GM06990 (cell line): Measurements from ENCODE around the gene TEC.
"Not testable (repeated sequence)": the region's sequence is repeated elsewhere in the genome, so short reads cannot be mapped to it uniquely, and the experiment has no call there.

ENCODE experiments used
- DNase-seq: peaks from one replicate; pipeline ENCODE4 v3.0.0-alpha.2; 2011; ENCODE audit not compliant: insufficient read length; ENCODE audit errors: extremely low read depth
- H3K27me3 ChIP-seq: replicated peaks from 2 replicates; pipeline ENCODE4 v1.6.0; 2011; ENCODE audit warnings: low read length; ENCODE audit not compliant: control insufficient read depth, insufficient read depth
- H3K36me3 ChIP-seq: 2 replicates; pipeline ENCODE4 v1.5.1; 2011; ENCODE audit warnings: low read length; ENCODE audit not compliant: control insufficient read depth, insufficient read depth
- H3K4me3 ChIP-seq: replicated peaks from 2 replicates; pipeline ENCODE4 v1.5.1; 2011; ENCODE audit warnings: low read depth, mild to moderate bottlenecking, control low read depth, low read length
- CTCF ChIP-seq: IDR thresholded peaks from 2 replicates; pipeline ENCODE4 v1.5.1; 2011; ENCODE audit warnings: low read length, control low read depth, mild to moderate bottlenecking, inconsistent platforms; ENCODE audit not compliant: insufficient read depth, poor library complexity, severe bottlenecking

Gene TEC

GRCh38 chr4:48172651-48173050 lies 97.0 kb downstream of the TEC start:
- Histone ChIP-seq H3K36me3 (peaks cover 10% of the 10 kb centered on the region), H3K27me3 (no peaks in the 10 kb centered on the region), H3K4me3 (no peak overlapping the region)
- no peak for DNase-seq
- TF ChIP-seq CTCF, result no peak

GRCh38 chr4:48169636-48170035 lies 100.0 kb downstream of the TEC start:
- Histone ChIP-seq H3K27me3 (no peaks in the 10 kb centered on the region), H3K4me3 (no peak overlapping the region), H3K36me3 (peaks cover 12% of the 10 kb centered on the region)
- DNase-seq, result no peak
- TF ChIP-seq CTCF, result no peak

- DNase-seq, result no peak
- no peak for TF ChIP-seq CTCF
- Histone ChIP-seq H3K4me3 (no peak overlapping the region), H3K36me3 (peaks cover 12% of the 10 kb centered on the region), H3K27me3 (no peaks in the 10 kb centered on the region)
Observed at GRCh38 chr4:48167538-48168263, 101.9 kb downstream of the TEC start.

GRCh38 chr4:48164561-48164960 lies 105.1 kb downstream of the TEC start:
- peaks cover 11% of the 10 kb centered on the region for H3K36me3 ChIP-seq
- H3K27me3 ChIP-seq, DNase-seq, H3K4me3 ChIP-seq: not testable (repeated sequence)

- no peak overlapping the region for H3K4me3 ChIP-seq
- H3K36me3 ChIP-seq, result peaks cover 7% of the 10 kb centered on the region
- H3K27me3 ChIP-seq, result no peaks in the 10 kb centered on the region
- DNase-seq, result no peak
- TF ChIP-seq CTCF, result no peak
Observed at GRCh38 chr4:48163746-48164145, 105.9 kb downstream of the TEC start.

- no peak for DNase-seq
- no peak for TF ChIP-seq CTCF
- Histone ChIP-seq H3K36me3 (peaks cover 7% of the 10 kb centered on the region), H3K27me3 (no peaks in the 10 kb centered on the region), H3K4me3 (no peak overlapping the region)
Observed at GRCh38 chr4:48162162-48162561, 107.5 kb downstream of the TEC start.
